ENCODE results near the gene MARCKSL1.

The MARCKSL1 gene

DNA sequence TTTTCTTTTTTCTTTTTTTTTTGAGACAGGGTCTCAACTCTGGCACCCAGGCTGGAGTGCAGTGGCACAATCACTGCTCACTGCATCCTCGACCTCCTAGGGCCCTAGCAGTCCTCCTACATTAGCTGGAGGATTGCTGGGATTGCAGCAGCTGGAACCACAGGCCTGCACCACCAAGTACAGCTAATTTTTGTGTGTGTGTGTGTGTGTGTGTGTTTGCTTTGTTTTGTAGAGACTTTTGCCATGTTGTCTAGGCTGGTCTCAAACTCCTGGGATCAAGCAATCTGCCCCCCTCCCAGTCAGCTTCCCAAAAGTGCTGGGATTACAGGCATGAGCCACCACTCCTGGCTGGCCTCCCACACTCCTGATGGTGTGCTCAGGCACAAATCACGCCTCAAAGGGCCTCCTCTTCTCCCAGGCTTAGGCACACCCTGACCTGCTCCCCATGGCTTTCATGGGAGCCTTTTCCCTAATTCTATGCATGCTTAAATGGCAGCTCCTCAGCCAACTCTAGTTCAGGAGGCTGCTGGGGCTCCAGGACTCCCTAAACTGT, 16.9 kb upstream of the MARCKSL1 start:
- no peak for DNase-seq

- DNase-seq: no peak
Observed at GRCh38 chr1:32352239-32352745, 16.3 kb upstream of the MARCKSL1 start.

GRCh38 chr1:32351399-32352238, 15.6 kb upstream of the MARCKSL1 start:
- peak; percentile 73 for DNase-seq

DNA sequence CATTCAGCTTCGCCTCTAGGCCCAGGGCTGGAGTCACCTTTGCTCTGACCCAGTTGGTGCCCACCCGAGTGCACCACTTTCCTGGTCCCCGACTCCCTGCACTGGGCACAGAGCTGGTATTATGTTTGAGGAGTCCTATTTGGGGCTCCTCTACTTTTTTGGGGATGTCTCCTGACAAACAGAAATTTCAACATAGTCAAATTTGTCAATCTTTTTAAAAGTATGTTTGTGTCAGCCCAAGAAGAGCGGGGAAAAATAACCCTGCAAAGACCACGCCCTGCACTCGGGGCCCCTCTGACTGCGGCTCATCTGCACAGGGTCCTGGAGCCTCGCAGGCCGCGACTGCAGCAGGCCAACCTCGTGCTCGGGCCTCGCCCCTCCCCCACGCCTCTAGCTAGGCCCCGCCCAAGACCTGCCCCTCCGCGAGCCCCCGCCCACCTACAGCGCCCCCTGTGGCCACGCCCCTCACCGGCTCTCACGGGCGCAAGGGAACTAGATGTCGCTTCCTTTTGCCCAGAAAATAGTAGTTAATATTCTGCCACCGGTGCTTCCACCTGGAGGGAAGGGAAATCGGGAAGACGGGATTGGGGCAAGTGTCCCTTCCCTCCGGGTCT, 14.9 kb upstream of the MARCKSL1 start:
- no peak for DNase-seq

DNA sequence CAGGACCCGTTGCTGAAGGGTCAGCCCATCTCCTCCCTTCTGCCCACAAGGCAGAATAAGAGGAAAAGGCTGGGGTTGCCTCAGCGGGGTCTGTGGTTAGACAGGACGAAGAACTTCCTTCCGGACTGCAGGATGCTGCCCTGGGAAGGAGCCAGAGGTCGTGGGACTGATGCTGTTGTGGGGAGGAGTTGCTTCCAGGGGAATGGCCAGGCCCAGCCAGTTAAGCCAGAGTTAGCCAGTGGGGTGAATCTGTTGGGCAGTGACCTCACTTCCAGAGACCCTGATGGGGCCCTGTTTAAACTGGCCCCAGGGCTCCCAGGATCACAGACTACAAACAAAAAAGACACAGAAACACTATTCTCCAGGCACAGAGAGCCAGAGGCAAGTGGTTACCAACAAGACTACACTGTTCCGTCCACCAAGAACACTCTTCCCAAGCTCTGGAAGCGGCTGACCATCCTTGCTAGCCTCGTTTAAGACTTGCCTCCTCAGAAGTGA, 13.2 kb upstream of the MARCKSL1 start:
- DNase-seq: no peak

- no peak for DNase-seq
Observed at GRCh38 chr1:32346532-32347157, 10.6 kb upstream of the MARCKSL1 start.

GRCh38 chr1:32345289-32345827, 9.3 kb upstream of the MARCKSL1 start:
- no peak for DNase-seq

DNA sequence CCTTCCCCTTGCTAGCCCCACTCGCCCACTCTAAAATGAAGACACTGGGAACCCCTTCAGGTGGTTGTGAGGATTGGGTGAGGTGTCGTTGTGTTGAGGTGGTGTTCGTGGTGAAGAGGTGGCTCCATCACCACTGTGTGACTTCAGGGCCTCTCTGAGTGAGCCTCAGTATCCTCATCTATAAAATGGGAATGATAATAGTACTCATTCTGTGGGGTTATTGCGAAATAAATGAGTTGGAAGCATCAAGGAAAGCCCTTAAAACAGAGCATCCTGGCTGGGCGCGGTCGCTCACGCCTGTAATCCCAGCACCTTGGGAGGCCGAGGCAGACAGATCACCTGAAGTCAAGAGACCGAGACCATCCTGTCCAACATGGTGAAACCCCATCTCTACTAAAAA, 6.7 kb upstream of the MARCKSL1 start:
- DNase-seq: no peak

GRCh38 chr1:32341971-32342370, 5.9 kb upstream of the MARCKSL1 start:
- DNase-seq: no peak

- no peak for DNase-seq
Observed at GRCh38 chr1:32341186-32341757, 5.2 kb upstream of the MARCKSL1 start.

DNA sequence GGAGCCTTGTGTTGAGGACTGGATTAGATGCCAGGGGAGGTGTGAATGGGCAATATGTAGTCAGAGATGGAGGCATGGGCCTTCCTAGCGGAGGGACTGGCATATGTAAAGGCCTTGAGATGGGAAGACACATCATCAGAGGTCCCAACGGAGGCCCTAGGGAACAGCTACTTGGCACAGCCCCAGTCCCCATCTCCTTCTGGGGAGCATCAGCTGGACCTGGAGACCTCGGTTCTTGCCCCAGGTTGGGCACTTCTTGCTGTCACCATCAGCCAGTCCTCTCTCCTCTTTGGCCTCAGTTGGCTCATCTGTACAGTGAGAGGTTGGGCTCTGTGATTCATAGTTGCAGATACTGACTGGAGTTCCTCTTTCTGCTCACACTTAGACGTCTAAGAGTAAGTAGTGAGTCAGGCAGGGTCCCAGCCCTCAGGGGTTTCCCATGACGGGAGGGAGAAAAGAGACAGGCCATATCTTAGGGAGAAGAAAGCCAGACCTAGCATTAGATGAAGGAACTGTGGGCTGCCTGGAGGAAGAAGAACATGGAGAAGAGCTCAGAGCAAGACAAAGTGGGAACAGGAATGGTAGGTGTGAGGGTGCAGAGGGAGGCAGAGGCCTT, 3.4 kb upstream of the MARCKSL1 start:
- no peak for DNase-seq

DNA sequence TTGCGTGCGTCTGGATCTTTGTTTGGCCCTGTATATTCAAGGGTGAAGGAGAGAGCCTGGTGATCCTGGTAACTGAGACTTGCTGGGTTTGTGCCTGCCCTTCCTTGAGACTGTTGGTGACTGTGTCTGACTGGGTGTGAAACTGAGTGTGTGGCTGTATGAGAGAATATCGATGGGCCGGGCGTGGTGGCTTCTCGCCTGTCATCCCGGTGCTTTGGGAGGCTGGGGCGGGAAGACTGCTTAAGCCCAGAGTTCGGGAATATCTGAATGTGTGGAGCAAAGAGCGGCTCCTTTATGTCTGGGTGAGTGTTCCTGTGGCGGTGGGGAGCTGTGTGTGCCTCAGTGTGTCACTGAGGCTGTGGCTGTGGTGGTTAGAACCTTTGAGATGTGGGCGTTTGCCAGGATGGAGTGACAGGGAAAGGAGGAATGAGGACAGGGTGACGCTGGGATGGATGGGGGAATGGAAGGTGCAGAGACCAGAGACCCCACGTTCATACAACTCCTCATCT, 2.7 kb upstream of the MARCKSL1 start:
- no peak for DNase-seq

DNA sequence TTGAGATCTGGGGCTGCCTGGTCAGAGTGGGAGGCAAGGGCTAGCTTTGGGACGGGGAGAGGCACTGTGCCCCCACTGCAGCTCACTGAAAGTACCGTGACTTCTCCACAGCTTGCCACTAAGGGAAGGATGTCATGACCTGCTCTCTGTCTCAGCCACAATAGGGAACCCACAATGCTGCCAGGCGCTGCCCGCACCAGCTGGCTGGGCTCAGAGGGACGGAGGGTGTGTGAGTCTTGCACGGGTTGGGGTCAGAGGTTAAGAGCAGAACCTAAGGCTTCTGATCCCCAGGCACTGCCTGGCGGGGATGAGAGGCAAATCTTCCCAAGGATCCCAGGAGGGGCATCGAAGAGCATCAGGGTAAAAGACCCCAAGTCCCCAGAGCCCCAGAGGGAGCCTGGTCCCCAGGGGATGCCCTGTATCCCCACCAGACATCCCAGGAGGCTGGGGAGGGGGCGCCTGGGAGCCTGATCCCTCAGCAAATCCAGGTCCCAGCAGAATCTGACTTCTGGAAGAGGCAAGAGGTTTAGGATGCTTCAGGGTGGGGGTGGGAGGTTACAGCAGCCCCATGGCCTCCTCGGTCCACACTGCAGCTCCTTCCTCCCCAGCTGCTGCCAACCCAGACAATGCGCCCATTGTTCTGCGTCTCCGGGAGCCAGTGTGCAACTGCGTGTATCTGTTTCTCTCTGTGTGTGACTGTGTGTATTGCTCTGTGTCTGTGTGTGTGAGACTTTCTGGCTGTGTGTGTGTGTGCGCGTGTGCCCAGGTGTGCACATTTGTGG, 2.0 kb upstream of the MARCKSL1 start:
- no peak for DNase-seq

DNA sequence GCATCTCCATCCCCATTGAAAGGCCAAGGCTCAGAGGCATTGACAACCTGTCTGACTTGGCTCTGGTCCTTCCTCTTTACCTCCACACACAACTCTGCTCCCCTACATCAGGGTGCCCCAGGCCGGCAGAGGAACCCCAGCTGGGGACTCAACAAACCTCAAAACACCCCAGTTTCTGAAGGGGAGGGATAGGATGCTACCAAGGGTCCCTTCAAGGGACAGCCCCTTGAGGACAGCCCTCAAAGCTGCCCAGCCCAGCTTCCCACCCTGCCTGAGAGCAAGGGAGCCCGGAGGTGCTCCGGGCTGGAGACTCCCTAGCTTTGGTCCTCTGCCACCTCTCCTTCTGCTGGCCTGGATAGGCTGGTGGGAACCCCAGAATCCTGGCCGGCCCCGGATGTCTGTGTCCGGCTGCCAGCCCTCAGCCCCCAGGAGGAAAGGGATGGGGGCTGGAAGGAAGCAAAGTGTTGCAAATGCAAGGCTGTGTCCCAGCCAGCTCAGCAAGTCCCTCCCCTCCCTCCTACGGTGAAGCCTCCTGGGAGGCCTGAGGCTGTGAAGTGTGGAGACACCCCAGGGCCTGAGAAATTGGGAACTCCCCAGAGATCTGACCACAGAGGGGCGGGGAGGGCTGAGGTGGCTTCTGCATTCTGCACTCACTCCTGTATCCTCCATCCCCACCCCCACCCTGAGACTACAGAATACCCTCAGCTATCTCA, 1.1 kb upstream of the MARCKSL1 start:
- no peak for DNase-seq

- DNase-seq: no peak
Observed at GRCh38 chr1:32336591-32336932, 529 bp upstream of the MARCKSL1 start.

DNA sequence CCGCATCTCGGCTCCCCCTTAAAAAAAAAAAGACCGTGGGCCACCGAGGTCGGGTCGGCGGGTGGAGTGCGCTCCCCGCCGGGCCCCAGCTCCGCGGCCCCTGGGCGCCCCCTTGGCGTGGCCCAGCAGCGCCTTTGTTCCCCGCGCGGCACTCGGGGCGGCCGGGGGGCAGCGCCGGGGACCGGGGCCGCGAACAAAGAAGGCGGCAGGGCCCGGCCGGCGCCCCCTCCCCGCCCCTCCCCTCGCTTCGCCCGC, 571 bp downstream of the MARCKSL1 start:
- DNase-seq: no peak

GRCh38 chr1:32334864-32335534, 1.0 kb downstream of the MARCKSL1 start:
- no peak for DNase-seq

DNA sequence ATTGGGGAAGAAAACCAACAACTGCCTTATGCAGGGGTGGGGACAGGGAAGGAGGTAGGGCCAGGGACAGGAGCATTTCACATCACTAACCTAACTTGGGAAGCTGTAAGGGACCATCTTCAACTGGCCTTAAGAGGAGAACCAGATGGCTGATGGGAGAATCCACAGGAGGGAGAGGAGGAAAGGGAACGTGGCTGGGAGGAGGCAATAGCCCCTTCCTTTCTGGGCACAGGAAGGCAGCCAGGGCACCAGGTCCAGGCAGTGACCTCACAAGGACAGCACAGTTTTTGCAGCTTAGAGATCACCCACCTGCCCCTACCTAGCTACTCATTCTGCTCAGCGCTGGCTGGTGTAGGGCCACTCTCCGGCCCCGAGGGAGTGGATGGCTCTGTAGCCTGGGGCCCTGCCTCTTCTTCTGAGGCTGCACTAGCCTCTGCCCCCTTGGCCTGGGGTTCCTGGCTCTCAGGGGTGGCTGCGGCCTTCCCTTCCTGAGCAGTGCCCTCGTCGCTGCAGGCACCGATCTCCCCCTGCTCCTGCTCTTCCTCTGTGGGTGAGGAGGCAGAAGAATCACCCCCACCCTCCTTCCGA, 1.7 kb downstream of the MARCKSL1 start:
- DNase-seq: no peak

DNA sequence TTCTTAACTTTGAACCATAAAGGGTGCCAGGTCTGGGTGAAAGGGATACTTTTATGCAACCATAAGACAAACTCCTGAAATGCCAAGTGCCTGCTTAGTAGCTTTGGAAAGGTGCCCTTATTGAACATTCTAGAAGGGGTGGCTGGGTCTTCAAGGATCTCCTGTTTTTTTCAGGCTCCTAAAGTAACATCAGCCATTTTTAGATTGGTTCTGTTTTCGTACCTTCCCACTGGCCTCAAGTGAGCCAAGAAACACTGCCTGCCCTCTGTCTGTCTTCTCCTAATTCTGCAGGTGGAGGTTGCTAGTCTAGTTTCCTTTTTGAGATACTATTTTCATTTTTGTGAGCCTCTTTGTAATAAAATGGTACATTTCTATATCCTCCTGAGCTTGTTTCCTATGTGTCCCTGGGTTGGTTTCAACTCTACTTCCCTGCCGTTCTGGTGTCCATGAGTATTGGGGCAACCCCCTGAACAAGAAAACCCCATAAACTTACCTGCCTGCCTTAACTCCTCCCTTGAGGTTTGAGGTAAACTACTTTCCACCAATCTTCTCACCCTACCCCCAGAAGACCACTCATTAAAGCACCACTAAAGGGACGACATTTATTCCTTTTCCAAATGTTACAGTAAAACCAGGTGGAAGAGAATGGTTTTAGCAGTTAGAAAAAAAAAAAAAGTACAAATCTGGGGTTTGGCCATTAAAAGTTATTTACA, 2.6 kb downstream of the MARCKSL1 start:
- no peak for DNase-seq
